Bronchial epithelial cell (primary cell): Measurements from ENCODE around the gene VSIG10L2. TPM values are rescaled to one million over a fixed set of nuclear protein-coding genes. Genes with fewer than 3 reads are reported as not detected.

Experiments
- DNase-seq: peaks from one replicate; pipeline ENCODE4 v3.0.0-alpha.2; 2010; ENCODE audit warnings: low read depth
- FAIRE-seq: peaks from 2 replicates; lab custom pipeline; 2011; peaks lifted over from hg19 to GRCh38; lab: Jason Lieb, UNC
- H3K27me3 ChIP-seq: 2 replicates; pipeline ENCODE4 v1.5.1; 2011; ENCODE audit warnings: low read length; ENCODE audit not compliant: control insufficient read depth, insufficient read depth
- H3K36me3 ChIP-seq: 2 replicates; pipeline ENCODE4 v1.5.1; 2011; ENCODE audit warnings: low read length; ENCODE audit not compliant: control insufficient read depth, insufficient read depth
- H3K4me3 ChIP-seq: 2 replicates; pipeline ENCODE4 v1.5.1; 2011; ENCODE audit warnings: mild to moderate bottlenecking, low read depth, low read length, control low read depth
- total RNA-seq: library from RNA; depleted of rRNA; stranded (reverse); fragments of >200 nt; gene quantifications from 2 replicates; pipeline ENCODE4 v1.2.1, GENCODE V29; 2014
- TF ChIP-seq, protein P1 (sequence below): IDR thresholded peaks from 2 replicates; pipeline ENCODE4 v1.5.1; 2011; ENCODE audit warnings: mild to moderate bottlenecking, moderate library complexity, low read length, control low read depth, inconsistent platforms; ENCODE audit not compliant: insufficient read depth, severe bottlenecking

Gene VSIG10L2
- total RNA-seq, 1 donor from 2014 or later = not detected

DNA sequence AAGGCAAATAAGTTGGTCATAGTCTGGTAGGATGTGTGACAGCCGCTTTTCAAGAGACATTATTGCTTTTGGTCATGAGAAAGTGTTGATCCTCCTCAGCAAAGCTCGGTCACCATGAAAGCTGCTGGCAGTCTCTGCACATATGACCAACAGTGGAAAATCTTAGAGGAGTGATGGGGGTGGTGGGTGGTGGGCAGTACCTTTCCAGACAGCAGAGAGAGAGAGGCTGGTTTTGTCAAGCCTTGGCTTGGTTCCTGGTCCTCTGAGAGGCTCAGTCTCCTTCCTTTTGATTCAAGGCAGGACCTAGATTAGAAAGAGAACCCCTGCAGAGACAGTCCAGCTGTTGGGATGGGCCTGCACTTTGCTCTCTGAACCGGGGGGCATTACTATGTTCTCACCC, 20.0 kb upstream of the VSIG10L2 start:
- DNase-seq = no peak

DNA sequence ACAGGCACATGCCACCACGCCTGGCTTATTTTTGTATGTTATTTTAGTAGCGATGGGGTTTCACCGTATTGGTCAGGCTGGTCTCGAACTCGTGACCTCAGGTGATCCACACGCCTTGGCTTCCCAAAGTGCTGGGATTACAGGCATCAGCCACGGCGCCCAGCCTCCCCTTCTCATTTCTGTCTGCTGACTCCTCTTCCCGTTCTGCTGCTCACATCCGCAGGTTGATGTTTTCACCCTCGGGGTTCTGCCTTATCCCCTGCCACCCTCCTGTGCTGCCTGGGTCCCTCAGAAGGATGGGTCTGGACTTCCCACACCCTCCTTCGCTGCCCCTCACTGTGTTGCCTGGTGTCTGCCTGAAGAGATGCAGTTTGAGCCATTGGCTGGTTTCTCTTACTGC, 19.2 kb upstream of the VSIG10L2 start:
- TF ChIP-seq, protein P1, sequence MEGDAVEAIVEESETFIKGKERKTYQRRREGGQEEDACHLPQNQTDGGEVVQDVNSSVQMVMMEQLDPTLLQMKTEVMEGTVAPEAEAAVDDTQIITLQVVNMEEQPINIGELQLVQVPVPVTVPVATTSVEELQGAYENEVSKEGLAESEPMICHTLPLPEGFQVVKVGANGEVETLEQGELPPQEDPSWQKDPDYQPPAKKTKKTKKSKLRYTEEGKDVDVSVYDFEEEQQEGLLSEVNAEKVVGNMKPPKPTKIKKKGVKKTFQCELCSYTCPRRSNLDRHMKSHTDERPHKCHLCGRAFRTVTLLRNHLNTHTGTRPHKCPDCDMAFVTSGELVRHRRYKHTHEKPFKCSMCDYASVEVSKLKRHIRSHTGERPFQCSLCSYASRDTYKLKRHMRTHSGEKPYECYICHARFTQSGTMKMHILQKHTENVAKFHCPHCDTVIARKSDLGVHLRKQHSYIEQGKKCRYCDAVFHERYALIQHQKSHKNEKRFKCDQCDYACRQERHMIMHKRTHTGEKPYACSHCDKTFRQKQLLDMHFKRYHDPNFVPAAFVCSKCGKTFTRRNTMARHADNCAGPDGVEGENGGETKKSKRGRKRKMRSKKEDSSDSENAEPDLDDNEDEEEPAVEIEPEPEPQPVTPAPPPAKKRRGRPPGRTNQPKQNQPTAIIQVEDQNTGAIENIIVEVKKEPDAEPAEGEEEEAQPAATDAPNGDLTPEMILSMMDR = no peak
- no peak for FAIRE-seq
- Histone ChIP-seq H3K4me3 (no peak overlapping the region), H3K27me3 (no peaks in the 10 kb centered on the region), H3K36me3 (no peaks in the 10 kb centered on the region)
- DNase-seq = no peak

More for the DNA sequence above, 20.0 kb upstream of the VSIG10L2 start:
- H3K36me3 ChIP-seq = no peaks in the 10 kb centered on the region
- FAIRE-seq = no peak
- H3K4me3 ChIP-seq = no peak overlapping the region
- TF ChIP-seq, protein P1 = no peak
- H3K27me3 ChIP-seq = no peaks in the 10 kb centered on the region

DNA sequence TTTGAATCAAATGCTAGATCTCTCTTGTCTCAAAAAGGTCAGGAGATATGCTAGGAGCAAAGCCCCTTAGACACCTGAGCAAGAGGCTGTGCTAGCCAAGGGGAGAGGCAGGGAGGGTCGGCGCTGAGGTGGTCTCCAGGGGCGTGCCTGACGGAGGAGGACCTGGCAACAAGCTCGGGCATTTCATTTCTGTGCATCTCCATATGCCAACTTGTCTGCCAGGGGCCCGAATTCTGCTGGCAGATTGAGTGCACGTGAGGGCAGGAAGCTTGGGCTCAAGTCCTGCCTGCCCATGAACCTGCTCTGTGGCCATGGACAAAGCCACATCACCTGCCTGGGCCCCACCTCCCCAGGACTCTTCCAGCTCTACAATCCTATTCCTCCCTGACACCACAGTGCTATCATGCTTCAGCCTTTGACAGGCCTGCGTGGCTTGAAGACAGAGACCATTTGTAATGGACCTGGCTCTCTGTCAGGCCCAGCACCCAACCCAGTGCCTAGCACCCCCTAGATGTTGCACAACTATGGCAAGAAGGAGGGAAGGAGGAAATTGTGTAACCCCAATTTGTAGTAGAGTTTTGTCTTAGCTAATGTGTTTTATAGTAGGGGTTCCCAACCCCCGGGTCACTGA, 16.3 kb upstream of the VSIG10L2 start:
- DNase-seq (no peak), FAIRE-seq (no peak)

DNA sequence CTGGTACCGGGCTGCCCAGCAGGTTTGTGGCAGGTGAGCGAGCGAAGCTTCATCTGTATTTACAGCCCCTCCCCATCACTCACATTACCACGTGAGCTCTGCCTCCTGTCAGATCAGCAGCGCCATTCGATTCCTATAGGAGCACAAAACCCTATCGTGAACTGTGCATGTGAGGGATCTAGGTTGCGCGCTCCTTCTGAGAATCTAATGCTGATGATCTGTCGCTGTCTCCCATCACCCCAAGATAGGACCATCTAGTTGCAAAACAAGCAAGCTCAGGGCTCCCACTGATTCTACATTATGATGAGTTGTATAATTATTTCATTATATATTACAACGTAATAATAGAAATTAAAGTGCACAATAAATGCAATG, 15.8 kb upstream of the VSIG10L2 start:
- no peak for DNase-seq
- Histone ChIP-seq H3K27me3 (no peaks in the 10 kb centered on the region), H3K36me3 (no peaks in the 10 kb centered on the region), H3K4me3 (no peak overlapping the region)
- TF ChIP-seq, protein P1 = no peak
- FAIRE-seq = no peak

More for the DNA sequence above, 16.3 kb upstream of the VSIG10L2 start:
- no peaks in the 10 kb centered on the region for H3K27me3 ChIP-seq
- TF ChIP-seq, protein P1 = no peak
- H3K36me3 ChIP-seq = no peaks in the 10 kb centered on the region
- no peak overlapping the region for H3K4me3 ChIP-seq

DNA sequence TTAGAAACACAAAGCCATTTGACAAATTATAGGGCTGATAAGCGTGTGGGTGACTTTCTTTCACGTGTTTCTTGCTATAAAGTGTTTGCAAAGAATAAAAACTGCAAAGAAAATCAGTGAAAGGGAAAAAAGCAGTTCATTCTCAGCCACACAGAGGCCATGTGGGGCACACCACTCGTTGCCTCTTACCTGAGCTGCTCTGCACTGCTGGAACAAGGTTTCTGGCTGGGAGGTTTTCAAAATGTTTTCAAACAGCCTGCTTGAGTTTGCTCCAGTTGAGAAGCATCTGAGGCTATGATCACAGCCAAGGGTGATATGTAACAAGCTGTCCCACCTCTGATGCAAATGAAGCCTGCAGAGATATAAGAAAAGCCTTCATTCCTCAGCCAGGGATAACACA, 14.7 kb upstream of the VSIG10L2 start:
- no peaks in the 10 kb centered on the region for H3K36me3 ChIP-seq
- H3K4me3 ChIP-seq = no peak overlapping the region
- DNase-seq (no peak), FAIRE-seq (no peak)
- TF ChIP-seq, protein P1 = no peak
- no peaks in the 10 kb centered on the region for H3K27me3 ChIP-seq

DNA sequence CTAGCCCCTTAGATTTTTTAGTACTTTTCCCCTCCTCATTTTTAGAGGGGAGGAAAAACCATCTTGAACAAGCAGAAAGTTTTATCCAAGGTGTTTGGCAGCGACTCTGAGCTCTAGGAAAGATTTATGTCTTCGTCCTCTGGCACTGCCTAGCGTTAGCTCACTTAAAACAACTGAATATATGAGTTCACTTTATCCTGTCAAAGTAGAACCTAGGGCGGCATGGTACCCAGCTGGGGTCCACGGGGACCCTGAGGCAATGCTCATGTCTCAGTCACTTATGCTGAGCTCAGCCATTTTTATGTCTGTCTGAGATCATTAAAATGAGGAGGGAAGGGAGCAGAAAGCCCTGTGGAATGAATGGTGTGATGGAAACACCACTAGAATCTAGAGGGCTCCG, 14.2 kb upstream of the VSIG10L2 start:
- Histone ChIP-seq H3K36me3 (no peaks in the 10 kb centered on the region), H3K27me3 (no peaks in the 10 kb centered on the region), H3K4me3 (no peak overlapping the region)
- FAIRE-seq (no peak), DNase-seq (no peak)
- TF ChIP-seq, protein P1 = no peak
